Upper lobe of left lung (tissue), 6 donors: ENCODE data around the gene PTPRH. TPM values are rescaled to one million over a fixed set of nuclear protein-coding genes. Genes with fewer than 3 reads are reported as not detected.

Experiments
- ATAC-seq, 2 donors: fragments of 200-7000 bp; cut with Tn5 transposase; one replicate each; pipeline ENCODE4 v1.9.1; 2022; ENCODE audit warnings: mild to moderate bottlenecking in 2 of 2, moderate library complexity in 2 of 2; ENCODE audit not compliant: low FRiP score in 2 of 2
- DNase-seq, 2 donors: peaks; one replicate each; pipeline ENCODE4 v3.0.0-alpha.2; 2019 to 2020
- H3K27ac ChIP-seq, 4 donors: fragments of 200-600 bp; sonication (generic); one replicate each; pipeline ENCODE4 v1.5.1; 2016 to 2019
- H3K27me3 ChIP-seq, 4 donors: fragments of 200-600 bp; sonication (generic); one replicate each; pipeline ENCODE4 v1.5.1; 2017 to 2019
- H3K36me3 ChIP-seq, 4 donors: fragments of 200-600 bp; sonication (generic); one replicate each; pipeline ENCODE4 v1.5.1; 2016 to 2019
- H3K4me1 ChIP-seq, 4 donors: fragments of 200-600 bp; sonication (generic); one replicate each; pipeline ENCODE4 v1.5.1; 2018 to 2019
- H3K4me3 ChIP-seq, 4 donors: fragments of 200-600 bp; sonication (generic); one replicate each; pipeline ENCODE4 v1.5.1; 2017 to 2019; ENCODE audit warnings: mild to moderate bottlenecking in 2 of 4, moderate library complexity in 1 of 4
- H3K9me3 ChIP-seq, 4 donors: fragments of 200-600 bp; sonication (generic); one replicate each; pipeline ENCODE4 v1.5.1; 2018 to 2019
- CTCF ChIP-seq, 6 experiments: fragments of 450-650 bp in 4 of 6; fragments of 200-600 bp in 2 of 6; sonication (generic) in 2 of 6; IDR thresholded peaks; one replicate each; pipeline ENCODE4 v1.5.1; 2016 to 2019; ENCODE audit warnings: antibody characterized with exemption in 6 of 6
- EP300 ChIP-seq, 4 donors: sonication (generic); formaldehyde crosslinking; IDR thresholded peaks; one replicate each; pipeline ENCODE4 v1.5.1; 2017; ENCODE audit warnings: antibody characterized with exemption in 4 of 4, control low read depth in 2 of 4
- POLR2A ChIP-seq, 4 donors: fragments of 450-650 bp; IDR thresholded peaks; one replicate each; pipeline ENCODE4 v1.5.1; 2016 to 2017; ENCODE audit warnings: antibody characterized with exemption in 4 of 4, mild to moderate bottlenecking in 2 of 4
- POLR2AphosphoS5 ChIP-seq, 2 donors: sonication (generic); formaldehyde crosslinking; IDR thresholded peaks; one replicate each; pipeline ENCODE4 v1.5.1; 2017; ENCODE audit warnings: antibody characterized with exemption in 2 of 2
- WGBS, 2 donors: methylation state at CpG; one replicate each; pipeline ENCODE4 v1.1.5; 2017 to 2018; 5-methylcytosine and 5-hydroxymethylcytosine counted together
- total RNA-seq, 6 donors: library from RNA; depleted of rRNA in 4 of 6; stranded (reverse); fragments of >200 nt in 4 of 6; gene quantifications; one replicate each; pipeline versions ENCODE4 v1.1.0 to v1.2.1, GENCODE V29; 2016 to 2021
- donor health status: DM: no; HTN: no; CAD: no; lungs with moderate emphysema.
- donor health status: DM: no; HTN: yes; CAD: no; lungs with severe emphysema.

The PTPRH gene
- total RNA-seq, 6 donors from 2014 or later = 0.30 to 3.1 (median 0.67) TPM; not detected in 1

- Histone ChIP-seq H3K4me1 (no peaks in the 10 kb centered on the region), H3K27me3 (no peaks in the 10 kb centered on the region), H3K9me3 (no peaks in the 10 kb centered on the region), H3K4me3 (no peak overlapping the region), H3K27ac (no peak overlapping the region), H3K36me3 (peaks cover 29 to 98% (median 80%) of the 10 kb centered on the region in 4 donors)
- TF ChIP-seq POLR2AphosphoS5 (IDR thresholded peaks at IDR 0.05) = no peak
- no peak for TF ChIP-seq CTCF (IDR thresholded peaks at IDR 0.05)
- no peak for TF ChIP-seq EP300 (IDR thresholded peaks at IDR 0.05)
- TF ChIP-seq POLR2A (IDR thresholded peaks at IDR 0.05) = no peak
- ATAC-seq (no peak), DNase-seq (no peak)
- WGBS, 2 donors = 85 to 87% methylated on average over 11 of the region's 12 CpGs
Measured at GRCh38 chr19:55232286-55232602, 22.9 kb upstream of the PTPRH start.

GRCh38 chr19:55231391-55232285 lies 22.3 kb upstream of the PTPRH start:
- DNase-seq = peak in 1 of 2 donors; percentile 67
- WGBS, 2 donors = 91 to 96% methylated on average over 12 to 25 of the region's 30 CpGs
- Histone ChIP-seq H3K27ac (no peak overlapping the region), H3K36me3 (peaks cover 23 to 98% (median 80%) of the 10 kb centered on the region in 4 donors), H3K9me3 (no peaks in the 10 kb centered on the region), H3K4me3 (no peak overlapping the region), H3K4me1 (no peaks in the 10 kb centered on the region), H3K27me3 (no peaks in the 10 kb centered on the region)
- TF ChIP-seq POLR2A (IDR thresholded peaks at IDR 0.05) (no peak), CTCF (IDR thresholded peaks at IDR 0.05) (no peak), POLR2AphosphoS5 (IDR thresholded peaks at IDR 0.05) (no peak), EP300 (IDR thresholded peaks at IDR 0.05) (no peak)
- no peak for ATAC-seq

GRCh38 chr19:55230780-55231179 lies 21.5 kb upstream of the PTPRH start:
- no peaks in the 10 kb centered on the region for H3K9me3 ChIP-seq
- H3K27me3 ChIP-seq = no peaks in the 10 kb centered on the region
- H3K4me3 ChIP-seq = no peak overlapping the region
- WGBS, 2 donors = 87 to 91% methylated on average over 4 to 12 of the region's 13 CpGs
- no peaks in the 10 kb centered on the region for H3K4me1 ChIP-seq
- ATAC-seq (no peak), DNase-seq (peak in 1 of 2 donors; percentile 56)
- TF ChIP-seq POLR2AphosphoS5 (IDR thresholded peaks at IDR 0.05) (no peak), EP300 (IDR thresholded peaks at IDR 0.05) (no peak), CTCF (IDR thresholded peaks at IDR 0.05) (no peak), POLR2A (IDR thresholded peaks at IDR 0.05) (no peak)
- H3K27ac ChIP-seq = no peak overlapping the region
- peaks cover 16 to 95% (median 75%) of the 10 kb centered on the region in 4 donors for H3K36me3 ChIP-seq

- H3K27me3 ChIP-seq = no peaks in the 10 kb centered on the region
- ATAC-seq (no peak), DNase-seq (peak in 1 of 2 donors; percentile 71)
- no peak overlapping the region for H3K27ac ChIP-seq
- TF ChIP-seq POLR2A (IDR thresholded peaks at IDR 0.05) (no peak), EP300 (IDR thresholded peaks at IDR 0.05) (no peak), POLR2AphosphoS5 (IDR thresholded peaks at IDR 0.05) (no peak), CTCF (IDR thresholded peaks at IDR 0.05) (no peak)
- H3K9me3 ChIP-seq = no peaks in the 10 kb centered on the region
- 90 to 94% methylated on average over 4 to 11 of the region's 13 CpGs for WGBS, 2 donors
- no peak overlapping the region for H3K4me3 ChIP-seq
- peaks cover 16 to 93% (median 73%) of the 10 kb centered on the region in 4 donors for H3K36me3 ChIP-seq
- H3K4me1 ChIP-seq = no peaks in the 10 kb centered on the region
Measured at GRCh38 chr19:55230329-55230728, 21.0 kb upstream of the PTPRH start.
